Natural killer cell (primary cell): Measurements from ENCODE around the gene ZFP36L1. TPM values are rescaled to one million over a fixed set of nuclear protein-coding genes. Genes with fewer than 3 reads are reported as not detected.

Experiments used
- ATAC-seq, 3 donors: fragments of 150-1000 bp in 2 of 3; fragments of 200-7000 bp in 1 of 3; cut with Tn5 transposase; 1 replicate in 1 of 3; 2 replicates in 2 of 3; pipeline ENCODE4 v1.10.0; 2021; ENCODE audit warnings: mild to moderate bottlenecking in 2 of 3, moderate library complexity in 2 of 3
- DNase-seq, 2 donors: peaks; one replicate each; pipeline versions ENCODE4 v3.0.0 to v3.0.0-alpha.2; 2013 to 2021; ENCODE audit warnings: mixed read lengths in 1 of 2
- H3K27ac ChIP-seq: one replicate; pipeline ENCODE4 v1.5.1; 2013; ENCODE audit warnings: mild to moderate bottlenecking, low read length
- H3K27me3 ChIP-seq: one replicate; pipeline ENCODE4 v1.6.1; 2013; ENCODE audit warnings: low read length; ENCODE audit not compliant: control insufficient read depth, insufficient read depth
- H3K36me3 ChIP-seq: one replicate; pipeline ENCODE4 v1.6.1; 2013; ENCODE audit warnings: low read length; ENCODE audit not compliant: control insufficient read depth, insufficient read depth
- H3K4me1 ChIP-seq: one replicate; pipeline ENCODE4 v1.6.1; 2013; ENCODE audit warnings: low read length; ENCODE audit not compliant: control insufficient read depth, insufficient read depth
- H3K4me3 ChIP-seq: one replicate; pipeline ENCODE4 v1.5.1; 2013; ENCODE audit warnings: low read length
- H3K9me3 ChIP-seq: one replicate; pipeline ENCODE4 v1.6.1; 2013; ENCODE audit warnings: low read length; ENCODE audit not compliant: control insufficient read depth, insufficient read depth
- H3K27ac Mint-ChIP-seq, 2 donors: one replicate each; pipeline ENCODE4 v1.8.0; 2022; ENCODE audit warnings: mild to moderate bottlenecking in 2 of 2, mixed read lengths in 2 of 2, moderate library complexity in 1 of 2
- H3K27me3 Mint-ChIP-seq, 2 donors: one replicate each; pipeline ENCODE4 v1.8.0; 2022; ENCODE audit warnings: low read depth in 2 of 2, mixed read lengths in 2 of 2
- H3K36me3 Mint-ChIP-seq: one replicate; pipeline ENCODE4 v1.8.0; 2022; ENCODE audit warnings: mixed read lengths
- H3K4me1 Mint-ChIP-seq, 2 donors: one replicate each; pipeline ENCODE4 v1.8.0; 2022; ENCODE audit warnings: mixed read lengths in 2 of 2
- H3K4me3 Mint-ChIP-seq: one replicate; pipeline ENCODE4 v1.8.0; 2022; ENCODE audit warnings: mild to moderate bottlenecking, moderate library complexity, mixed read lengths
- H3K9me3 Mint-ChIP-seq, 2 donors: one replicate each; pipeline ENCODE4 v1.8.0; 2022; ENCODE audit warnings: mixed read lengths in 2 of 2
- CTCF ChIP-seq: fragments of 200-600 bp; IDR thresholded peaks from one replicate; pipeline ENCODE4 v1.8.0; 2022; ENCODE audit warnings: antibody characterized with exemption
- WGBS: methylation state at CpG from one replicate; pipeline ENCODE4 v1.1.7; 2013; ENCODE audit warnings: missing lambda C conversion rate; ENCODE audit not compliant: insufficient coverage; 5-methylcytosine and 5-hydroxymethylcytosine counted together
- intact Hi-C: fragments of 100-400 bp; cut with micrococcal nuclease; formaldehyde crosslinking; loops from one replicate; pipeline ENCODE4 v1.14.2; 2022
- total RNA-seq, 4 donors: library from RNA; stranded (reverse); fragments of 120-200 nt in 1 of 4; gene quantifications; one replicate each; pipeline versions ENCODE4 v1.2.3 to v1.2.4, GENCODE V29; 2013 to 2022

The ZFP36L1 gene
- total RNA-seq, 3 donors from 2014 or later (not counting 1 experiment from before 2014, with no cell fraction given), result 143 to 167 (median 166) TPM

GRCh38 chr14:68775614-68776126, 17.2 kb downstream of the ZFP36L1 start:
- no peak for TF ChIP-seq CTCF
- Mint-ChIP-seq H3K4me3 (no peak overlapping the region), H3K27ac (peak overlapping the region; percentile 23 to 47), H3K9me3 (no peaks in the 10 kb centered on the region), H3K27me3 (no peaks in the 10 kb centered on the region), H3K4me1 (peaks cover 48 to 50% of the 10 kb centered on the region in 2 donors), H3K36me3 (no peaks in the 10 kb centered on the region)
- ATAC-seq, result no peak
- Histone ChIP-seq H3K36me3 (no peaks in the 10 kb centered on the region), H3K27ac (no peak overlapping the region), H3K9me3 (no peaks in the 10 kb centered on the region), H3K27me3 (no peaks in the 10 kb centered on the region), H3K4me1 (peaks cover 48% of the 10 kb centered on the region), H3K4me3 (no peak overlapping the region)
- intact Hi-C loops, result no loop called here
- WGBS, result 81% methylated on average over 6 of the region's 6 CpGs
- no peak for DNase-seq

DNA sequence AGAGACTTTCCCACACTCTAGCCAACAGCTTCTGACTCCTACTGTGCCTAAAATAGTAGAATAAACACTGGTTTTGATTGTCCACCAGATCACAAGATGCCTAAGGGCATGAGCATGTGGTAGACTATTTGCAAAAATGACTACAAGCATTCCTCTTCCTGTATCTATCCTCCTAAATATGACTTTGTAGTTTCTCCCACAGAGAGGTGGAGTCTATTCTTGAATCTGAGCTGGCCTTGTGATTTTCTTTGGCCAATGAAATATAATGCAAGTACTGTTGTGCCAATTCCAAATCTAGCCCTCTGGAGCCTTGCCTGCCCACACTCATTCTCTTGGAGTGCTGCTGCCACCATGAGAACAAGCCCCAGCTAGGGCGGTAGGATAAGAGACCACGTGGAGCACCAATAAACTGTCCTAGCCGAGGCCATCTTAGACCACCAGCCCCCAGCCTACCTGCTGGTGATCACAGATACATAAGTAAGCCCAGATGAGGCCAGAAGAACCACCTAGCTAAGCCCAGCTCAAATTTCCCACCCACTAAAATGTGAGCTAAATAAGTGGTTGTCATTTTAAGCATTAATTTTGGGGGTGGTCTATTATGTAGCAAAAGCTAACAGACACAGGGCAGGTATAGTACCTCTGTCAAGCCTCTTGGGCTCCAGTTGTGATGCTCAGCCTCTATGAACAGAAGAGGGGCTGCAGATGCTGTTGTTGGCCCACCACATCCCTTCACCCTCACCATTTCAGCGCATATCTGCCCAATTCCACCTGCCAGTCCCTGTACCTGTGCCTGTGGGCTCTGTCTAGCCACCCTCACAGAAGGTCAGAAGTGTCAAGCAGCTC, 17.9 kb downstream of the ZFP36L1 start:
- TF ChIP-seq CTCF, result no peak
- H3K4me3 Mint-ChIP-seq, result no peak overlapping the region
- H3K27ac Mint-ChIP-seq, result peak overlapping the region in 1 of 2 donors; percentile 47
- 94% methylated on average over 4 of the region's 4 CpGs for WGBS
- Histone ChIP-seq H3K27ac (no peak overlapping the region), H3K36me3 (no peaks in the 10 kb centered on the region), H3K4me3 (no peak overlapping the region), H3K4me1 (peaks cover 46% of the 10 kb centered on the region), H3K9me3 (no peaks in the 10 kb centered on the region), H3K27me3 (no peaks in the 10 kb centered on the region)
- no peaks in the 10 kb centered on the region for H3K27me3 Mint-ChIP-seq
- intact Hi-C loops, result no loop called here
- no peaks in the 10 kb centered on the region for H3K36me3 Mint-ChIP-seq
- DNase-seq, result no peak
- H3K4me1 Mint-ChIP-seq, result peaks cover 46 to 50% of the 10 kb centered on the region in 2 donors
- ATAC-seq, result no peak
- H3K9me3 Mint-ChIP-seq, result no peaks in the 10 kb centered on the region

- Mint-ChIP-seq H3K9me3 (no peaks in the 10 kb centered on the region), H3K4me3 (no peak overlapping the region), H3K27ac (peak overlapping the region in 1 of 2 donors; percentile 36), H3K27me3 (no peaks in the 10 kb centered on the region), H3K4me1 (peaks cover 27 to 34% of the 10 kb centered on the region in 2 donors), H3K36me3 (no peaks in the 10 kb centered on the region)
- TF ChIP-seq CTCF, result no peak
- peaks cover 33% of the 10 kb centered on the region for H3K4me1 ChIP-seq
- H3K27me3 ChIP-seq, result no peaks in the 10 kb centered on the region
- H3K36me3 ChIP-seq, result no peaks in the 10 kb centered on the region
- no peak overlapping the region for H3K27ac ChIP-seq
- DNase-seq (peak in 1 of 2 donors; percentile 43), ATAC-seq (no peak)
- intact Hi-C loops, result no loop called here
- H3K9me3 ChIP-seq, result no peaks in the 10 kb centered on the region
- 87% methylated on average over 4 of the region's 6 CpGs for WGBS
- H3K4me3 ChIP-seq, result no peak overlapping the region
These were observed 20.0 kb downstream of the ZFP36L1 start for GRCh38 chr14:68772761-68773381.
